GM12873 (cell line): Measurements from ENCODE around the gene CORT.

Experiments
- TF ChIP-seq, protein P1 (sequence below): IDR thresholded peaks from 2 replicates; pipeline ENCODE4 v1.5.1; 2012; ENCODE audit warnings: low read depth, mild to moderate bottlenecking, moderate library complexity, low read length, control low read depth; ENCODE audit not compliant: insufficient read depth; ENCODE audit errors: missing control alignments

CORT gene

DNA sequence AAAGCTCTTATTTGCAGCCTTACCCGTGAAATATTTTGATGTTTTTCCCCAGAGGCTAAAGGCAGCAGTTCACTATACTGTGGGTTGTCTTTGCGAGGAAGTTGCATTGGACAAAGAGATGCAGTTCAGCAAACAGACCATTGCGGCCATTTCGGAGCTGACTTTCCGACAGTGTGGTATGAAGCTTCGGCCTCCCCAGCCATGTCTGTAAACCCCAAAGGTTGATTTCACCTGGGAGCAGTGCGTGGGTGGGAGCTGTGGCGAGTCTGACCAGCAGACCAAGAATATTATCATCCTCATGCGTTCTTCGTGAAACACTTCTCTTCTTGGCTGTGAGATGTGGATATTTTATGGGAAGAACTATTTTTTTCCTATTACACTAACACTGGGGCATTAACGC lies 16.0 kb upstream of the CORT start:
- TF ChIP-seq, protein P1, sequence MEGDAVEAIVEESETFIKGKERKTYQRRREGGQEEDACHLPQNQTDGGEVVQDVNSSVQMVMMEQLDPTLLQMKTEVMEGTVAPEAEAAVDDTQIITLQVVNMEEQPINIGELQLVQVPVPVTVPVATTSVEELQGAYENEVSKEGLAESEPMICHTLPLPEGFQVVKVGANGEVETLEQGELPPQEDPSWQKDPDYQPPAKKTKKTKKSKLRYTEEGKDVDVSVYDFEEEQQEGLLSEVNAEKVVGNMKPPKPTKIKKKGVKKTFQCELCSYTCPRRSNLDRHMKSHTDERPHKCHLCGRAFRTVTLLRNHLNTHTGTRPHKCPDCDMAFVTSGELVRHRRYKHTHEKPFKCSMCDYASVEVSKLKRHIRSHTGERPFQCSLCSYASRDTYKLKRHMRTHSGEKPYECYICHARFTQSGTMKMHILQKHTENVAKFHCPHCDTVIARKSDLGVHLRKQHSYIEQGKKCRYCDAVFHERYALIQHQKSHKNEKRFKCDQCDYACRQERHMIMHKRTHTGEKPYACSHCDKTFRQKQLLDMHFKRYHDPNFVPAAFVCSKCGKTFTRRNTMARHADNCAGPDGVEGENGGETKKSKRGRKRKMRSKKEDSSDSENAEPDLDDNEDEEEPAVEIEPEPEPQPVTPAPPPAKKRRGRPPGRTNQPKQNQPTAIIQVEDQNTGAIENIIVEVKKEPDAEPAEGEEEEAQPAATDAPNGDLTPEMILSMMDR, result no peak

DNA sequence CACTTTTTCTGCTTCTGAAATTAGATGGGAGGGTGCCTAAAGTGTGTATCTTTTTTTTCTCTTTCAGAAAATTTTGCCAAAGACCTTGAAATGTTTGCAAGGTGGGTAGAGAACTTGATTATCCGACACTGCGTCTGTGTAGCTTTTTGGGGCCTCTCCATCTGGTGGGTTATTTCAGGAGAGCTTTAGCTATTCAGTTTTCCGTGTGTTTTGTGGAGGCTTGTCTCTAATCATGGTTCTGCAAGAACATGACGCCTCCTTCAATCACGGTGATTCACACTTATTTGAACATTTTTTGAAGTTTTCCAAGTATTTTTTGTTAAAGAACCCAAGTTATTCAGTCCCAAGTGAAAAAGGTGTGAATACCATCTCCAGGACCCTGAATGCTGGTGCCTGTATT lies 15.2 kb upstream of the CORT start:
- TF ChIP-seq, protein P1, result no peak

DNA sequence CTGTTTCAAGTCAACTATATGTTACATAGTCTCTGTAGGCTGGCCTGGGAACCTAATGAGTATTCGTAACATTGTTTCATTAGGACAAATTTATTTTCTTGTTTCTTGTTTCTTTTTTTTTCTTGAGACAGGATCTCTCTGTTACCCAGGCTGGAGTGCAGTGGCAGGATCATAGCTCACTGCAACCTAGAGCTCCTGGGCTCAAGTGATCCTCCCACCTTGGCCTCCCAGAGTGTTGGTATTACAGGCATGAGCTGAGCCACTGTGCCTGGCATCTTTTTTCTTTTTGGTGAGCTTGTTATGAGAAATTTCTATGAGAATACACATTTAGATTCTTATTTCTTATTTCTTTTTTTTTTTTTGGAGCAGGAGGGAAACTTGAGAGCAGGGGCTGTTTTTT lies 12.8 kb upstream of the CORT start:
- TF ChIP-seq, protein P1, result no peak

DNA sequence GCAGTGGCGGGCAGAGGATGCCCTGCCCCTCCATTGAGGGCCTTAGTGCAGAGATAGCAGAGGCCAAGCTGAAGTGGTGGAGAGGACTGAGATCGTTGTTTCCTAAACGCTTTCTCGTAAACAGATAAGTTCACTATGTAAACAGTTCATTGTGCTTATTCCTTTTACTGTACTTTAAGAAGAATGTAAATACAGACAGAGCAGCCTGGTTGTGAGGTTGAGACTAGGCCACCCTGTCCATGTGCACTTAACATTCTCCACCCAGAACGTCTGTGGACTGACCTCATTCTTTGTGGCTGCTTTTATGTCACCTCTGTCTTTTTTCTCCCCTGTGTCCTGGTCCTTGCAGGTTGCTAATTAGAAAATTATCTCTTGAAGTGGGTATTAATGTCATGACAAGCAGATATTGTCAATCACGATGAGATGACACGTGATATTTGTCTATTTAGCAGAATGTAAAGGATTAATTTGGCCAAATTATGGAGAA lies 11.1 kb upstream of the CORT start:
- TF ChIP-seq, protein P1, result no peak

DNA sequence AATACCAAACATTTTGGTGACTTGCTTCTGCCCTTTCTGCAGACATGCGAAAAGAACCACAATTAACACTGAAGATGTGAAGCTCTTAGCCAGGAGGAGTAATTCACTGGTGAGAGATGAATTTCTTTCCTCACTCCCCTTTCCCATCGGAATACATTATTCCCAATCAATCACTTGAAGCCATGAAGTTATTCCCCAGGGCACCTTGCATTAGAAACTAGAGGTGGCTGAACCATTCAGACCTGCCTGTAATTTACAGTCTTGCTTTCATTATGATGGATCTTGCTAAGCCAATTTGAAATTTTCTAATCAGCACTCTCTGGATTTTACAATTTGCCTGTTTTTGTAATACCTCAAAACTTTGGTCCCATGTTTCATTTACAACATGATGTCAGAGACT lies 9.5 kb upstream of the CORT start:
- TF ChIP-seq, protein P1, result no peak

DNA sequence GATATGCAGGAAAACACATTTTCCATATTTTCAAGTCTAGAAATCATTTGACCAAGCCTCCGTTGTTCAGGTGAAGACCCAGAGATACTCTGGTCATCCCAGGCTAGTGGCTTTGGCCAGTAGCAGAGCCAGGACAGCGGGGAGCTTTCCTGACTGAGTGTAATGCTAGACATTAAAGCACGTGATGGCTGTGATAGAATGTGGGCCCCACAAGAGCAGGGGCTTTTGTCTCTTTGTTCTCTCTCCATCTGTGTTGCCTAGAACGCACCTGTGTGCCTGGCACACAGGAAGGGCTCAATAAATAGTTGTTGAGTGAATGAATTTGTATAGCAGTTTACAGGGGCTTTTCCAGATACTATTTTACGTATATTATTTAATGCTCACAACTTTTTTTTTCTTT lies 9.0 kb upstream of the CORT start:
- TF ChIP-seq, protein P1, result no peak

DNA sequence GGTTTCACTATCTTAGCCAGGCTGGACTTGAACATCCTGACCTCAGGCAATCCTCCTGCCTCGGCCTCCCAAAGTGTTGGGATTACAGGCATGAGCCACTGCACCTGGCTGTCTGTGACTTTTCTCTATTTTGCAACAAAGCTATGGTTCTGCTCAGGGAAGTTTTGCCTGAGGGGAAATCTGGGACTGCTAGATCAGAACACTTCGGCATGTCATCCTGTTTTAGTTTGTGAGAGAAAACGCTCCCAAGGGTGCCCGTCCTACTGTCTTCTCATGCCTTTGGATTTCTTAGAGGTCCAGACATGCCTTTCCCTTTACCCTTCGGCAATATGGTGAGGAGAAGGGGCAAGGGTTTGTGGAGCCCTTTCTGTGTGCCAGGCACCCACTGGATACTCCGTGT lies 5.6 kb upstream of the CORT start:
- TF ChIP-seq, protein P1, result no peak
